ENCODE data around the gene CAMK1D.

Gene CAMK1D

GRCh38 chr10:12880423-12880822 lies 531.1 kb downstream of the CAMK1D start:
- no peak for ATAC-seq
- TF ChIP-seq TOX (CRISPR knock-in tag; IDR thresholded peaks at IDR 0.05; ENCODE audit: borderline replicate concordance) (no peak), RARB (CRISPR knock-in tag; IDR thresholded peaks at IDR 0.05) (no peak), ZC3H10 (CRISPR knock-in tag; IDR thresholded peaks at IDR 0.05) (no peak), SNAI2 (CRISPR knock-in tag; IDR thresholded peaks at IDR 0.05) (no peak), POU6F1 (CRISPR knock-in tag; IDR thresholded peaks at IDR 0.05; ENCODE audit: borderline replicate concordance, low read depth) (no peak), ZNF70 (CRISPR knock-in tag; IDR thresholded peaks at IDR 0.05) (no peak), PATZ1 (CRISPR knock-in tag; IDR thresholded peaks at IDR 0.05; ENCODE audit: borderline replicate concordance) (no peak)

DNA sequence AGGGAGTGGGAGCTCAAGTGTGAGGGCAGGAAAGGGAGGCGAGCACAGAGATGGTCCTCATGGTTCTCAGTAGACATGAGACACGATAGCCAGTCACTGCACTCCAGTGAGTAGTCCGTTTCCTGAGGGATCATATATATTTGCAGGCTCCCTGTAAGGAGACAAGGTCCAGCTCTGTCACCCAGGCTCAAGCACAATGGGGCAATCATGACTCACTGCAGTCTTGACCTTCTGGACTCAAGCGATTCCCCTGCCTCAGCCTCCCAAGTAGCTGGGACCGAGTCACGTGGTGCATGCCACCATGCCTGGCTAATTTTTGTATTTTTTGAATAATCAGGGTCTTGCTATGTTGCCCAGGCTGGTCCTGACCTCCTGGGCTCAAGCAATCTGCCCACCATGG lies 535.5 kb downstream of the CAMK1D start:
- TF ChIP-seq, protein P1, sequence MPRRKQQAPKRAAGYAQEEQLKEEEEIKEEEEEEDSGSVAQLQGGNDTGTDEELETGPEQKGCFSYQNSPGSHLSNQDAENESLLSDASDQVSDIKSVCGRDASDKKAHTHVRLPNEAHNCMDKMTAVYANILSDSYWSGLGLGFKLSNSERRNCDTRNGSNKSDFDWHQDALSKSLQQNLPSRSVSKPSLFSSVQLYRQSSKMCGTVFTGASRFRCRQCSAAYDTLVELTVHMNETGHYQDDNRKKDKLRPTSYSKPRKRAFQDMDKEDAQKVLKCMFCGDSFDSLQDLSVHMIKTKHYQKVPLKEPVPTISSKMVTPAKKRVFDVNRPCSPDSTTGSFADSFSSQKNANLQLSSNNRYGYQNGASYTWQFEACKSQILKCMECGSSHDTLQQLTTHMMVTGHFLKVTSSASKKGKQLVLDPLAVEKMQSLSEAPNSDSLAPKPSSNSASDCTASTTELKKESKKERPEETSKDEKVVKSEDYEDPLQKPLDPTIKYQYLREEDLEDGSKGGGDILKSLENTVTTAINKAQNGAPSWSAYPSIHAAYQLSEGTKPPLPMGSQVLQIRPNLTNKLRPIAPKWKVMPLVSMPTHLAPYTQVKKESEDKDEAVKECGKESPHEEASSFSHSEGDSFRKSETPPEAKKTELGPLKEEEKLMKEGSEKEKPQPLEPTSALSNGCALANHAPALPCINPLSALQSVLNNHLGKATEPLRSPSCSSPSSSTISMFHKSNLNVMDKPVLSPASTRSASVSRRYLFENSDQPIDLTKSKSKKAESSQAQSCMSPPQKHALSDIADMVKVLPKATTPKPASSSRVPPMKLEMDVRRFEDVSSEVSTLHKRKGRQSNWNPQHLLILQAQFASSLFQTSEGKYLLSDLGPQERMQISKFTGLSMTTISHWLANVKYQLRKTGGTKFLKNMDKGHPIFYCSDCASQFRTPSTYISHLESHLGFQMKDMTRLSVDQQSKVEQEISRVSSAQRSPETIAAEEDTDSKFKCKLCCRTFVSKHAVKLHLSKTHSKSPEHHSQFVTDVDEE (CRISPR knock-in tag; IDR thresholded peaks at IDR 0.05), result no peak
- TF ChIP-seq RARB (CRISPR knock-in tag; IDR thresholded peaks at IDR 0.05) (no peak), ZNF70 (CRISPR knock-in tag; IDR thresholded peaks at IDR 0.05) (no peak), ARNTL (CRISPR knock-in tag; IDR thresholded peaks at IDR 0.05; ENCODE audit: borderline replicate concordance, low read depth) (no peak), SNAI2 (CRISPR knock-in tag; IDR thresholded peaks at IDR 0.05) (no peak)
- ATAC-seq, result no peak

All from SK-N-SH treated with all-trans-retinoic acid at 6 μM for 48 hours (cell line).